Activated T-helper 17 cell treated with anti-CD3 and anti-CD28 coated beads, Interleukin-2, amount 50 U/mL, for 72 hours (primary cell): ENCODE results near the gene ERN1. TPM values are rescaled to one million over a fixed set of nuclear protein-coding genes. Genes with fewer than 3 reads are reported as not detected.
"Not testable (repeated sequence)": the region's sequence is repeated elsewhere in the genome, so short reads cannot be mapped to it uniquely, and the experiment has no call there.

Experiments used
- ATAC-seq: fragments of 150-1000 bp; cut with Tn5 transposase; replicated peaks from 2 replicates; pipeline ENCODE4 v1.10.0; 2021; ENCODE audit warnings: mild to moderate bottlenecking, moderate library complexity
- H3K27ac Mint-ChIP-seq: one replicate; pipeline ENCODE4 v1.8.0; 2022; ENCODE audit warnings: mixed read lengths
- H3K27me3 Mint-ChIP-seq: one replicate; pipeline ENCODE4 v1.8.0; 2022; ENCODE audit warnings: mixed read lengths
- H3K36me3 Mint-ChIP-seq: one replicate; pipeline ENCODE4 v1.8.0; 2022; ENCODE audit warnings: low read depth, mild to moderate bottlenecking, mixed read lengths
- H3K4me1 Mint-ChIP-seq: one replicate; pipeline ENCODE4 v1.8.0; 2022; ENCODE audit warnings: mixed read lengths
- H3K4me3 Mint-ChIP-seq: one replicate; pipeline ENCODE4 v1.8.0; 2022; ENCODE audit warnings: mild to moderate bottlenecking, mixed read lengths
- H3K9me3 Mint-ChIP-seq: one replicate; pipeline ENCODE4 v1.8.0; 2022; ENCODE audit warnings: mixed read lengths
- total RNA-seq, 2 donors: library from RNA; stranded (reverse); gene quantifications; one replicate each; pipeline ENCODE4 v1.2.3, GENCODE V29; 2022

Gene ERN1
- total RNA-seq, 2 donors from 2014 or later = 42.2 to 93.3 TPM

- Mint-ChIP-seq H3K27me3 (no peaks in the 10 kb centered on the region), H3K4me1 (peaks cover 15% of the 10 kb centered on the region), H3K36me3 (no peaks in the 10 kb centered on the region), H3K27ac (no peak overlapping the region), H3K4me3 (no peak overlapping the region), H3K9me3 (no peaks in the 10 kb centered on the region)
- no peak for ATAC-seq
Observed at GRCh38 chr17:64134216-64134970, 4.4 kb upstream of the ERN1 start.

- peaks cover 7% of the 10 kb centered on the region for H3K36me3 Mint-ChIP-seq
- H3K9me3 Mint-ChIP-seq = no peaks in the 10 kb centered on the region
- no peak for ATAC-seq
- peaks cover 15% of the 10 kb centered on the region for H3K4me1 Mint-ChIP-seq
- no peaks in the 10 kb centered on the region for H3K27me3 Mint-ChIP-seq
- H3K27ac Mint-ChIP-seq = no peak overlapping the region
- no peak overlapping the region for H3K4me3 Mint-ChIP-seq
Observed at GRCh38 chr17:64133546-64134215, 3.7 kb upstream of the ERN1 start.

DNA sequence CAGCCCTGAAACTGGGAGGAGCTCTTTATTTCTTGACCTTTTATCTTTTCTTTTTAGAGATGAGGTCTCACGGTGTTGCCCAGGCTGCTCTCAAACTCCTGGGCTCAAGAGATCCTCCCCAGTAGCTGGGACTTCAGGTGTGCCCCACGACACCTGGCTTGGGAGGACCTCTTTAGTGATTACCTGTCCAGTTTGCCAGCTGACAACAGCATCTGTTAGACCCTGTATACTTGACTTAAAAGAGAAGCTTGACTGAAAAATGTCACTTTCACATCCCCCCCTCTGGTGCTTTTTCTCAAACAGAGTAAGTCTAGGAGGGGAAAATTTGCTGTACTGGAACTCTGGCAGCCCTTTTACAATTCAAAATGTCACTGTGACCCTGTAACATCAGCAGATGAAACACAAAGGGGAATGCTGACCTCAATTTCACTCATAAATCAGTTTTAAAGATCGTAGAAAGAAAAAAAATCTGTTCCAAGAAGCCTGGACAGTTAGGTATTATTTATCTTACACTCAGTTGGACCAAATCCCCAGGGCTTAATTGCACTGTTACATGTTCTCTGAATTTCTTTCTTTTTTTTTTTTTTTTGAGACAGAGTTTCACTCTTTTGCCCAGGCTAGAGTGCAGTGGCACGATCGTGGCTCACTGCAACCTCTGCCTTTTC is 1.8 kb upstream of the ERN1 start:
- peaks cover 21% of the 10 kb centered on the region for H3K4me1 Mint-ChIP-seq
- peak overlapping the region; percentile 85 for H3K4me3 Mint-ChIP-seq
- H3K9me3 Mint-ChIP-seq = no peaks in the 10 kb centered on the region
- no peaks in the 10 kb centered on the region for H3K27me3 Mint-ChIP-seq
- H3K36me3 Mint-ChIP-seq = peaks cover 22% of the 10 kb centered on the region
- H3K27ac Mint-ChIP-seq = peak overlapping the region; percentile 94
- no peak for ATAC-seq

DNA sequence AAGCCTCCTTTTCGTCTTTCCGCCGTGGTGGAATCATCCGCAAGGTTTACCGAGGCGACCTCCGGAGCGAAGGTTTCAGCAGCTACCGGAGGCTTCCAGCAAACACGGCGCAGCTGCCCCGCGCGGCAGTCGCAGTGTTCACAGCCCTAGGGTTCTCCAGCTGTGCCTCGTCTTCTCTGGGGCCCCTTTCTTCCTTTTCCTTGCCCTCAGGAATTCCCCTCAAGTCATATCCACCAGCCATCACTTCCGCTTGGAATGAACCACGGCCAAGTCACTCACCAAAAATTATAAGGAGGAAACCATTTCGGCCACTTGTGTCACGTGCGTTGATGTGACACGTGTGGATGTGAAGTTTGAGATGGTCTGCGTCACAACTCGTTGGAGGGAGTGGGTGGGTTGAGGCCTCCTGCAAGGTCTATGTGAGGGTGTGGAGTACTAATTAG is 636 bp upstream of the ERN1 start:
- Mint-ChIP-seq H3K4me1 (peaks cover 29% of the 10 kb centered on the region), H3K4me3 (peak overlapping the region; percentile 85), H3K27me3 (no peaks in the 10 kb centered on the region), H3K27ac (peak overlapping the region; percentile 94), H3K9me3 (no peaks in the 10 kb centered on the region), H3K36me3 (peaks cover 34% of the 10 kb centered on the region)
- peak; percentile 64 for ATAC-seq

DNA sequence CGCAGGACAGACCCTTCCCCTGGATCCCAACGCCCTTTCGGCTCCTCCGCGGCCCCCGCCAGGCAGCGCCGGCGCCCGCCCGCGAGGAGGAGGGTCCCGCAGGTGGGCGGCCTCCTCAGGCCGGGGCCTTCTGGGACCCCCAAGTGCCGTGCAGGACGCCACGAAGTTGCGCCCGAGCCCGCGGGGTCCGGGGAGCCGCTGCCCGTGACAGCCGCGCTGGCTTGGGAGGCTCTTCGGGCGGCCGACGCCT is 504 bp downstream of the ERN1 start:
- H3K4me3 Mint-ChIP-seq = peak overlapping the region; percentile 98
- peaks cover 45% of the 10 kb centered on the region for H3K36me3 Mint-ChIP-seq
- no peaks in the 10 kb centered on the region for H3K9me3 Mint-ChIP-seq
- peak overlapping the region; percentile 91 for H3K27ac Mint-ChIP-seq
- peaks cover 41% of the 10 kb centered on the region for H3K4me1 Mint-ChIP-seq
- ATAC-seq = no peak
- H3K27me3 Mint-ChIP-seq = no peaks in the 10 kb centered on the region

DNA sequence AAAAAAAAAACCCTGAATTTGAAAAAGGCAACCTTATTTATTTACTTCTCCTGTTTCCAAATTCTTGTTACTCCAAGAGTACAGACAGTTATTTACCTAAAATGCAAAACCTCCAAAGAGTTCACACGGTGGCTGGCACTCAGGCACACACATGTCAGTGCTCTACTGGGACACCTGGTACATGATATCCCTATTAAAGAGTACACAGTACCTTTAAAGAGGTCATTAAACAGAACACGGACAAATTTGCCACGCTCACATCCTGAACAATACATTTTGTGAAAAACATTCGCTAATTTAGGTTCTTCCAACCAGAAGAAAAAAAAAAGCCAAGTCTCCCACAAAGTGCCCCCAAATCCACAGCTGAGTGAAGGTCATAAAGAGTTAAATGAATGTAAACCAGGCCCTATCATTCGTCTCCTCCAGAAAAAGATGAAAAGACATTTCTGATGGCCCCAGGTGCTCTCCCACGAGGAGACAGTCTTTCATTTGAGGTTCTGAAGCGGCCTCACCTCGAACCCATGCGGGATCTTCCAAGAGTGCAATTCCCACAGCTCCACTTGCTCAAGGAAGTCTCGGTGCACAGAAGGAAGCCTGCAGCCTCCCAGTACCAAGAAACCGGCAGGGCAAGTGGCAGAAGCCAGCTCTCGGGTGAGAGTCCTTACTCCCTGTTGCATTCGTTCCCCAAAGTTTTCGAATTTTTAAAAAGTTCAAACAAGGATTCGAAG is 993 bp downstream of the ERN1 start:
- peak overlapping the region; percentile 91 for H3K27ac Mint-ChIP-seq
- H3K36me3 Mint-ChIP-seq = peaks cover 50% of the 10 kb centered on the region
- H3K4me1 Mint-ChIP-seq = peaks cover 45% of the 10 kb centered on the region
- H3K9me3 Mint-ChIP-seq = no peaks in the 10 kb centered on the region
- peak overlapping the region; percentile 98 for H3K4me3 Mint-ChIP-seq
- no peaks in the 10 kb centered on the region for H3K27me3 Mint-ChIP-seq
- ATAC-seq = no peak

DNA sequence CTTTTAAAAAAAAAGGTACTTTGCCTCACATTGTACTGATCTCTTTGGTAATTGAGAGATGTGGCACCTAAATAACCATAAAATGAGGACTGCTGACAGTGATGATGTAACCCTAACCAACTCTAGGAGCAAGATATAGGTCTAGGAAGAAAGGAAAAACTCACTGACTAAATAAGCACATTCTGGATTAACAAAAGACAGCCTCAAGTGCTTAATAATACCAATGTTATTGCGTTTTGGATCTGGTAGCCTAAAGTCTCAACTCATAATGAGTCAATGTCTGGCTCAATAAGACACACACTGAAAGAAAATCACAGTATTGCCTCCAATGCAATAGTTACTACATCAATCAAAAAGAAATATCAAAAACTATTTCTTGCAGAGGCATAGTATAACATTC is 3.0 kb downstream of the ERN1 start:
- no peaks in the 10 kb centered on the region for H3K27me3 Mint-ChIP-seq
- peak overlapping the region; percentile 61 for H3K27ac Mint-ChIP-seq
- ATAC-seq = no peak
- H3K4me3 Mint-ChIP-seq = peak overlapping the region; percentile 98
- H3K36me3 Mint-ChIP-seq = peaks cover 71% of the 10 kb centered on the region
- peaks cover 57% of the 10 kb centered on the region for H3K4me1 Mint-ChIP-seq
- H3K9me3 Mint-ChIP-seq = no peaks in the 10 kb centered on the region

- Mint-ChIP-seq H3K36me3 (peaks cover 80% of the 10 kb centered on the region), H3K4me1 (peaks cover 55% of the 10 kb centered on the region), H3K27ac (peak overlapping the region; percentile 61), H3K4me3 (peak overlapping the region; percentile 98), H3K27me3 (no peaks in the 10 kb centered on the region), H3K9me3 (no peaks in the 10 kb centered on the region)
- ATAC-seq = no peak
Observed at GRCh38 chr17:64125937-64126336, 4.0 kb downstream of the ERN1 start.

DNA sequence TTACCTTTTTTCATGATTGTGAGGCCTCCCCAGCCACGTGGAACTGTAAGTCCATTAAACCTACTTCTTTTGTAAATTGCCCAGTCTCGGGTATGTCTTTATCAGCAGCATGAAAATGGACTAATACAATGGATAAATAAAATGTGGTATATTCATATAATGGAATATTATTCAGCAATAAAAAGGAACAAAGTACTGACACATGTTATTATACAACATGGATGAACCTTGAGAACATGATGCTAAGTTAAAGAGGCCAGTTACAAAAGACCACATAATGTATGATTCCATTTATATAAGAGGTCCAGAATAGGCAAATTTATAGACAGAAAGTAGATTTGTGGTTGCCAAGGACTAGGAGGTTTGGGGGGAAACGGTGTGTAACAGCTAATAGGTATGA is 5.3 kb downstream of the ERN1 start:
- no peak for ATAC-seq
- Mint-ChIP-seq H3K4me1 (peaks cover 57% of the 10 kb centered on the region), H3K36me3 (peaks cover 94% of the 10 kb centered on the region), H3K27me3 (no peaks in the 10 kb centered on the region), H3K9me3 (no peaks in the 10 kb centered on the region), H3K27ac (peak overlapping the region; percentile 61), H3K4me3 (peak overlapping the region; percentile 98)

DNA sequence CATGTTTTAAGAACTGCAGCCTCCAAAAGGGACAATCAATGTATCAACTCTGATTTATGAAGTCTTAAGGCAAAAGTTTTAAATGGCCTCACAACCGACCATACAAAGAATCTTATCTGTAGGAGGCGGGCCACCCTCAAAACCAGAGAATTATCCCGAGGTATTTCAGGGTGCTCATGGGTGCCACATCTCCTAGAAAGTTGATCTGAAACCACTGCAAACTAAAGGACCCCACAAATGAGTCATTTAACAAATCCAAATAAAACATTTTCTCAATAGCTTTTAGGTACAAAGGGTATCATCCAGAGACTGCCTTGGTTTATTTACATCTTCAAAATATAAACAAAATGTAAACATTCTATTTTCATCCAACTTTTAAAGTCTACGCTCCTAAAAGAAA is 6.8 kb downstream of the ERN1 start:
- no peak for ATAC-seq
- H3K4me3 Mint-ChIP-seq = peak overlapping the region; percentile 98
- H3K9me3 Mint-ChIP-seq = no peaks in the 10 kb centered on the region
- peak overlapping the region; percentile 61 for H3K27ac Mint-ChIP-seq
- peaks cover 57% of the 10 kb centered on the region for H3K4me1 Mint-ChIP-seq
- H3K27me3 Mint-ChIP-seq = no peaks in the 10 kb centered on the region
- H3K36me3 Mint-ChIP-seq = peaks cover 82% of the 10 kb centered on the region

DNA sequence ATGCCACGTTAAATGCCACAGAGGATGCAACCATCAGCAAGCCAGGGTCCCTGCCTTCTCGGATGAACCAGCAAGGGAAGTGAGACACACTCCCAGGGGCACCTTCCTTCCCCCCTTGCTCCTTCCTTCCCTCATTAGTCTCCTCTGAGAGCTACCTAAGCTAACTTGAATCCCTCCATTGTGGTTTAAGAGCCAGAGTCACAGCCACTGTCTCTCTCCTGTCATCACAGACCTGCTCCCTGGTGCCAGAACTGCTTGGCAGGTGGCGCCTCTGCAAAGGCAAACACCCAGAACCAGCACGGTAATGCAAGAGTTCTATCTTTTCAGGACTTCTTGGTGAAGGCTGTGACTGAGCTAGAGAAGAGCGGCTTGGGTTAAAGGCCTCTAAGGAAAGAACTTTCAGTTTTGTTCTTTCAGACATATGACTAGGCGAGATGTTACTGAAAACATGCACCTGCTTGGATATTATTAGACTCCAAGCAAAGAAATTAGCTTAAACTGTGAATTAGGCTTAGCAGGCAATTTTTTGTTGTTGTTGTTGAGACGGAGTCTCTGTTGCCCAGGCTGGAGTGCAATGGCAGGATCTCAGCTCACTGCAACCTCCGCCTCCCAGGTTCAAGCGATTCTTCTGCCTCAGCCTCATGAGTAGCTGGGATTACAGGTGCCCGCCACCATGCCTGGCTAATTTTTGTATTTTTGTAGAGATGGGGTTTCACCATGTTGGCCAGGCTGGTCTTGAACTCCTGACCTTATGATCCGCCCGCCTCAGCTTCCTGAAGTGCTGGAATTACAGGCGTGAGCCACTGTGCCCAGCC is 8.8 kb downstream of the ERN1 start:
- not testable (repeated sequence) for H3K27me3 Mint-ChIP-seq, H3K9me3 Mint-ChIP-seq
- peaks cover 82% of the 10 kb centered on the region for H3K36me3 Mint-ChIP-seq
- ATAC-seq = peak; percentile 64
- peak overlapping the region; percentile 98 for H3K4me3 Mint-ChIP-seq
- H3K4me1 Mint-ChIP-seq = peaks cover 53% of the 10 kb centered on the region
- peak overlapping the region; percentile 96 for H3K27ac Mint-ChIP-seq

GRCh38 chr17:64120159-64120810 is 9.7 kb downstream of the ERN1 start:
- Mint-ChIP-seq H3K27me3 (no peaks in the 10 kb centered on the region), H3K4me1 (peaks cover 56% of the 10 kb centered on the region), H3K9me3 (no peaks in the 10 kb centered on the region), H3K4me3 (peak overlapping the region; percentile 98), H3K27ac (peak overlapping the region; percentile 96), H3K36me3 (peaks cover 82% of the 10 kb centered on the region)
- peak; percentile 75 for ATAC-seq
